Left lung (tissue), 10 donors: ENCODE data around the gene GFY. TPM values are rescaled to one million over a fixed set of nuclear protein-coding genes. Genes with fewer than 3 reads are reported as not detected.
A peak's percentile ranks its signal among the peaks of the same experiment; 100 is the strongest.

Experiments used
- ATAC-seq: fragments of 200-7000 bp; cut with Tn5 transposase; one replicate; pipeline ENCODE4 v1.9.1; 2020; ENCODE audit warnings: moderate library complexity
- DNase-seq, 4 donors: peaks; one replicate each; pipeline ENCODE4 v3.0.0-alpha.2; 2013 to 2020
- H3K27ac ChIP-seq, 2 donors: fragments of 200-600 bp; sonication (generic) in 1 of 2; one replicate each; pipeline versions ENCODE4 v1.5.0 to v1.8.0; 2020 to 2021
- H3K27me3 ChIP-seq, 2 donors: fragments of 200-600 bp; sonication (generic) in 1 of 2; one replicate each; pipeline versions ENCODE4 v1.5.0 to v1.8.0; 2020 to 2021
- H3K36me3 ChIP-seq, 2 donors: fragments of 200-600 bp; sonication (generic) in 1 of 2; one replicate each; pipeline versions ENCODE4 v1.5.0 to v1.8.0; 2020 to 2021
- H3K4me1 ChIP-seq, 2 donors: fragments of 200-600 bp; one replicate each; pipeline ENCODE4 v1.8.0; 2021
- H3K4me3 ChIP-seq, 2 donors: fragments of 200-600 bp; sonication (generic) in 1 of 2; one replicate each; pipeline versions ENCODE4 v1.5.0 to v1.8.0; 2020 to 2021; ENCODE audit warnings: mild to moderate bottlenecking in 1 of 2
- H3K9me3 ChIP-seq, 2 donors: fragments of 200-600 bp; sonication (generic) in 1 of 2; one replicate each; pipeline versions ENCODE4 v1.5.0 to v1.8.0; 2020 to 2021
- intact Hi-C, 2 donors: fragments of 100-400 bp; cut with DNase I; formaldehyde crosslinking; loops; one replicate each; pipeline versions ENCODE4 v1.11.2 to v1.14.2; 2022
- polyA plus RNA-seq, 6 donors: library from polyadenylated mRNA; unstranded; fragments of 120-200 nt; gene quantifications; one replicate each; pipeline ENCODE4 v1.2.1, GENCODE V29; 2013; ENCODE audit not compliant: insufficient read length in 6 of 6
- total RNA-seq, 2 donors: library from RNA; stranded (reverse); fragmentation: NEBNext Ultra II Directional; extraction: Animal tissue kit (Norgen Biotek cat#: 25700); gene quantifications; one replicate each; pipeline ENCODE4 v1.2.1, GENCODE V29; 2021
- TF ChIP-seq, protein P1 (sequence below), 2 donors: fragments of 200-600 bp; sonication (generic) in 1 of 2; IDR thresholded peaks; one replicate each; pipeline versions ENCODE4 v1.5.0 to v1.8.0; 2021; ENCODE audit warnings: antibody characterized with exemption in 2 of 2
- donor health status: DM: no; HTN: yes; CAD: no.
- donor health status: DM: no; HTN: no; CAD: no.

The GFY gene
- total and polyA plus RNA-seq, 8 donors = not detected

DNA sequence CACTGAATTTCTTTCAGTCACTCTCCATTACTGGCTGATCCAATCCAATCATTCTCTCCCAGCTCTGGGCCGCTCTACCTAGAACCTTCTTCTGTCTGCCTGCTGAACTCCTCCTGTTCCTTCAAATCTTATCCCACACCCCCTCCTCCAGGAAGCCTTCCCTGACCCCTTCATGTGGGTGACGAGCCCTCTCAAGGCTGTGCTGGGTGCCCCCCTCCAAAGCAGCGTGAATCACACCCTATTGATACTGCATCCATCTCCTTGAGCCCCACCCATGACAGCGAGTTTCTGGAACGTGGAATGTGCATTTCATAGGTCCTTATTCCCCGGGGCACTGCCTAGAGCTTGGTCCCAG, 23.2 kb downstream of the GFY start:
- no peaks in the 10 kb centered on the region for H3K9me3 ChIP-seq
- no peaks in the 10 kb centered on the region for H3K27me3 ChIP-seq
- peaks cover 0 to 34% of the 10 kb centered on the region in 2 donors for H3K36me3 ChIP-seq
- no peak for ATAC-seq
- TF ChIP-seq, protein P1, sequence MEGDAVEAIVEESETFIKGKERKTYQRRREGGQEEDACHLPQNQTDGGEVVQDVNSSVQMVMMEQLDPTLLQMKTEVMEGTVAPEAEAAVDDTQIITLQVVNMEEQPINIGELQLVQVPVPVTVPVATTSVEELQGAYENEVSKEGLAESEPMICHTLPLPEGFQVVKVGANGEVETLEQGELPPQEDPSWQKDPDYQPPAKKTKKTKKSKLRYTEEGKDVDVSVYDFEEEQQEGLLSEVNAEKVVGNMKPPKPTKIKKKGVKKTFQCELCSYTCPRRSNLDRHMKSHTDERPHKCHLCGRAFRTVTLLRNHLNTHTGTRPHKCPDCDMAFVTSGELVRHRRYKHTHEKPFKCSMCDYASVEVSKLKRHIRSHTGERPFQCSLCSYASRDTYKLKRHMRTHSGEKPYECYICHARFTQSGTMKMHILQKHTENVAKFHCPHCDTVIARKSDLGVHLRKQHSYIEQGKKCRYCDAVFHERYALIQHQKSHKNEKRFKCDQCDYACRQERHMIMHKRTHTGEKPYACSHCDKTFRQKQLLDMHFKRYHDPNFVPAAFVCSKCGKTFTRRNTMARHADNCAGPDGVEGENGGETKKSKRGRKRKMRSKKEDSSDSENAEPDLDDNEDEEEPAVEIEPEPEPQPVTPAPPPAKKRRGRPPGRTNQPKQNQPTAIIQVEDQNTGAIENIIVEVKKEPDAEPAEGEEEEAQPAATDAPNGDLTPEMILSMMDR (IDR thresholded peaks at IDR 0.05) = no peak
- no peak overlapping the region for H3K4me3 ChIP-seq
- intact Hi-C loops = no loop called here
- no peak overlapping the region for H3K27ac ChIP-seq
- DNase-seq = no peak
- peaks cover 0 to 41% of the 10 kb centered on the region in 2 donors for H3K4me1 ChIP-seq

GRCh38 chr19:49450405-49450804, 25.2 kb downstream of the GFY start:
- no peak overlapping the region for H3K27ac ChIP-seq
- intact Hi-C loops = no loop called here
- DNase-seq (no peak), ATAC-seq (no peak)
- H3K9me3 ChIP-seq = no peaks in the 10 kb centered on the region
- peaks cover 0 to 37% of the 10 kb centered on the region in 2 donors for H3K4me1 ChIP-seq
- peaks cover 0 to 34% of the 10 kb centered on the region in 2 donors for H3K36me3 ChIP-seq
- peak overlapping the region in 1 of 2 donors; percentile 79 for H3K4me3 ChIP-seq
- TF ChIP-seq, protein P1 (IDR thresholded peaks at IDR 0.05) = no peak
- no peaks in the 10 kb centered on the region for H3K27me3 ChIP-seq

GRCh38 chr19:49451430-49452181, 26.4 kb downstream of the GFY start, which contains the start of gene PIH1D1:
PIH1D1 (minus strand) TSS chr19:49451814; CDS start chr19:49451574, 240 bp downstream.
- DNase-seq = peak; percentile 91 to 98 (median 98)
- peak; percentile 78 for ATAC-seq
- peaks cover 0 to 26% of the 10 kb centered on the region in 2 donors for H3K36me3 ChIP-seq
- H3K4me3 ChIP-seq = peak within 1 kb of the TSS; percentile 59 to 79
- intact Hi-C loops = no loop called here
- no peaks in the 10 kb centered on the region for H3K9me3 ChIP-seq
- H3K27me3 ChIP-seq = no peaks in the 10 kb centered on the region
- TF ChIP-seq, protein P1 (IDR thresholded peaks at IDR 0.05) = no peak
- H3K4me1 ChIP-seq = peaks cover 0 to 35% of the 10 kb centered on the region in 2 donors
- peak within 1 kb of the TSS; percentile 91 to 98 for H3K27ac ChIP-seq

- H3K9me3 ChIP-seq = no peaks in the 10 kb centered on the region
- DNase-seq (peak; percentile 97 to 100 (median 98)), ATAC-seq (peak; percentile 92)
- peaks cover 0 to 13% of the 10 kb centered on the region in 2 donors for H3K36me3 ChIP-seq
- H3K4me3 ChIP-seq = peak within 1 kb of the TSS; percentile 51 to 79
- H3K27me3 ChIP-seq = no peaks in the 10 kb centered on the region
- H3K4me1 ChIP-seq = peaks cover 0 to 36% of the 10 kb centered on the region in 2 donors
- peak within 1 kb of the TSS; percentile 91 to 98 for H3K27ac ChIP-seq
- TF ChIP-seq, protein P1 (IDR thresholded peaks at IDR 0.05) = no peak
- intact Hi-C loops = no loop called here
These were observed 28.0 kb downstream of the GFY start, which contains the start of gene ALDH16A1 for GRCh38 chr19:49453013-49453756. ALDH16A1 (plus strand) TSS chr19:49453225; CDS start chr19:49453332, 107 bp downstream.

DNA sequence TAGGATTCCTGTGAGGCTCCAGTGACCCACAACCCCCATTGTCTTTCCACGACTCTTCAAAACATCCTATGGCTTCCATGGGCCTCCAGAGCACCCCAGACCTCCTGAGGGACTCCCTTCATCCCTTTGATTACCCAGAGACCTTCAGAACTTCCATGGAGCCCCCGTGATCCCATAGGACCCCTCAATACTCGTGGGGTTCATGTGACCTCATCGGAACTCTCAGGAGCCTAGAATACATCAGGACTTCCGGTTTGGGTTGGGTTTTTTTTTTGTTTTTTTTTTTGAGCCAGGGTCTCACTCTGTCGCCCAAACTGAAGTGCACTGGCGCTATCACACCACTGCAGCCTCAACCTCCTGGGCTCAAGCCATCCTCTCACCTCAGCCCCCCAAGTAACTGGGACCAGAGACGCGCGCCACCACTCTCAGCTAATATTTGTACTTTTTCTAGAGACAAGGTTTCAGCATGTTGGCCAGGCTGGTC, 28.6 kb downstream of the GFY start:
- TF ChIP-seq, protein P1 (IDR thresholded peaks at IDR 0.05) = no peak
- peak overlapping the region; percentile 51 to 79 for H3K4me3 ChIP-seq
- DNase-seq = no peak
- peaks cover 0 to 7% of the 10 kb centered on the region in 2 donors for H3K36me3 ChIP-seq
- H3K27ac ChIP-seq = peak overlapping the region; percentile 91 to 98
- peaks cover 0 to 42% of the 10 kb centered on the region in 2 donors for H3K4me1 ChIP-seq
- H3K9me3 ChIP-seq = no peaks in the 10 kb centered on the region
- intact Hi-C loops = no loop called here
- no peaks in the 10 kb centered on the region for H3K27me3 ChIP-seq
- ATAC-seq = no peak
